Thyroid gland (tissue), 4 donors: Measurements from ENCODE around the gene NEK5. TPM values are rescaled to one million over a fixed set of nuclear protein-coding genes. Genes with fewer than 3 reads are reported as not detected.
A peak's percentile ranks its signal among the peaks of the same experiment; 100 is the strongest.

Source experiments
- DNase-seq, 2 donors: peaks; one replicate each; pipeline ENCODE4 v3.0.0-alpha.2; 2019
- H3K27ac ChIP-seq, 3 donors: fragments of 200-600 bp; sonication (generic); 1 replicate in 2 of 3; 2 replicates in 1 of 3; pipeline ENCODE4 v1.5.1; 2016 to 2019; ENCODE audit warnings: mild to moderate bottlenecking in 1 of 3, moderate library complexity in 1 of 3
- H3K27me3 ChIP-seq: fragments of 200-600 bp; sonication (generic); one replicate; pipeline ENCODE4 v1.5.1; 2019
- H3K36me3 ChIP-seq, 2 donors: fragments of 200-600 bp; sonication (generic); one replicate each; pipeline ENCODE4 v1.5.1; 2016 to 2019
- H3K4me1 ChIP-seq, 2 donors: fragments of 200-600 bp; sonication (generic); one replicate each; pipeline ENCODE4 v1.5.1; 2017 to 2019
- H3K4me3 ChIP-seq, 3 donors: fragments of 200-600 bp; sonication (generic); replicated peaks in 1 of 3; 1 replicate in 2 of 3; 2 replicates in 1 of 3; pipeline ENCODE4 v1.5.1; 2016; ENCODE audit warnings: mild to moderate bottlenecking in 1 of 3
- H3K9me3 ChIP-seq: fragments of 200-600 bp; sonication (generic); one replicate; pipeline ENCODE4 v1.5.1; 2017
- CTCF ChIP-seq, 6 experiments: fragments of 200-600 bp in 3 of 6; fragments of 450-650 bp in 3 of 6; sonication (generic) in 3 of 6; IDR thresholded peaks; one replicate each; pipeline ENCODE4 v1.5.1; 2016 to 2019; ENCODE audit warnings: antibody characterized with exemption in 6 of 6, mild to moderate bottlenecking in 2 of 6, inconsistent platforms in 1 of 6, moderate library complexity in 1 of 6
- POLR2A ChIP-seq, 2 donors: fragments of 450-650 bp; IDR thresholded peaks; one replicate each; pipeline ENCODE4 v1.6.1; 2017; ENCODE audit warnings: antibody characterized with exemption in 2 of 2, mild to moderate bottlenecking in 2 of 2, moderate library complexity in 1 of 2
- WGBS, 2 donors: methylation state at CpG; one replicate each; pipeline ENCODE4 v1.1.5; 2017; 5-methylcytosine and 5-hydroxymethylcytosine counted together
- intact Hi-C: fragments of 100-400 bp; cut with DNase I; formaldehyde crosslinking; loops from one replicate; pipeline ENCODE4 v1.15.1; 2023
- total RNA-seq, 4 donors: library from RNA; depleted of rRNA; stranded (reverse); fragments of >200 nt; gene quantifications; one replicate each; pipeline ENCODE4 v1.2.3, GENCODE V29; 2016

NEK5 gene
- total RNA-seq, 4 donors from 2014 or later = 0.13 to 0.73 (median 0.48) TPM

- TF ChIP-seq CTCF (IDR thresholded peaks at IDR 0.05) = no peak
- TF ChIP-seq POLR2A (IDR thresholded peaks at IDR 0.05) = no peak
- H3K4me1 ChIP-seq = no peaks in the 10 kb centered on the region
- H3K36me3 ChIP-seq = peaks cover 15 to 20% of the 10 kb centered on the region in 2 donors
- no peaks in the 10 kb centered on the region for H3K9me3 ChIP-seq
- H3K27me3 ChIP-seq = no peaks in the 10 kb centered on the region
- H3K4me3 ChIP-seq = no peak overlapping the region
- intact Hi-C loops = no loop called here
- DNase-seq = no peak
- WGBS, 2 donors = 93 to 94% methylated on average over 3 of the region's 3 CpGs
- no peak overlapping the region for H3K27ac ChIP-seq
These were observed 108.7 kb downstream of the NEK5 start for GRCh38 chr13:52020191-52020590.

GRCh38 chr13:52016296-52016695 is 112.6 kb downstream of the NEK5 start:
- Histone ChIP-seq H3K9me3 (no peaks in the 10 kb centered on the region), H3K27me3 (no peaks in the 10 kb centered on the region), H3K4me1 (peaks cover 0 to 8% of the 10 kb centered on the region in 2 donors), H3K36me3 (peaks cover 10 to 11% of the 10 kb centered on the region in 2 donors), H3K27ac (no peak overlapping the region), H3K4me3 (no peak overlapping the region)
- DNase-seq = no peak
- intact Hi-C loops = loop anchor here (10.0 kb wide), 1 partner anchor 201 kb away; no protein-coding TSS in a partner anchor
- TF ChIP-seq POLR2A (IDR thresholded peaks at IDR 0.05) (no peak), CTCF (IDR thresholded peaks at IDR 0.05) (no peak)
- WGBS, 2 donors = 97 to 98% methylated on average over 3 of the region's 3 CpGs

- no peak for DNase-seq
- 0 to 1% methylated on average over 8 of the region's 8 CpGs for WGBS, 2 donors
- H3K9me3 ChIP-seq = no peaks in the 10 kb centered on the region
- intact Hi-C loops = loop anchor here (10.0 kb wide), 1 partner anchor 198 kb away; no protein-coding TSS in a partner anchor
- no peaks in the 10 kb centered on the region for H3K27me3 ChIP-seq
- H3K36me3 ChIP-seq = no peaks in the 10 kb centered on the region
- H3K27ac ChIP-seq = peak overlapping the region in 1 of 3 donors; percentile 78
- TF ChIP-seq POLR2A (IDR thresholded peaks at IDR 0.05) (no peak), CTCF (IDR thresholded peaks at IDR 0.05) (no peak)
- peak overlapping the region; percentile 23 to 80 (median 74) for H3K4me3 ChIP-seq
- H3K4me1 ChIP-seq = peaks cover 7 to 15% of the 10 kb centered on the region in 2 donors
These were observed 116.4 kb downstream of the NEK5 start for GRCh38 chr13:52012512-52012836.

- no peaks in the 10 kb centered on the region for H3K9me3 ChIP-seq
- H3K4me1 ChIP-seq = peaks cover 7 to 15% of the 10 kb centered on the region in 2 donors
- H3K27ac ChIP-seq = peak within 1 kb of the TSS in 2 of 3 donors; percentile 34 to 78
- intact Hi-C loops = loop anchor here (10.0 kb wide), 1 partner anchor 197 kb away; no protein-coding TSS in a partner anchor
- H3K27me3 ChIP-seq = no peaks in the 10 kb centered on the region
- peak within 1 kb of the TSS; percentile 74 to 97 (median 80) for H3K4me3 ChIP-seq
- no peaks in the 10 kb centered on the region for H3K36me3 ChIP-seq
- TF ChIP-seq CTCF (IDR thresholded peaks at IDR 0.05) = peak in 1 of 6 experiments; percentile 2
- TF ChIP-seq POLR2A (IDR thresholded peaks at IDR 0.05) = peak in 1 of 2 donors; percentile 46
- DNase-seq = peak; percentile 100
- 0 to 2% methylated on average over 18 to 35 of the region's 82 CpGs for WGBS, 2 donors
These were observed 117.0 kb downstream of the NEK5 start, which contains the start of gene ALG11 for GRCh38 chr13:52011632-52012511. ALG11 (plus strand) TSS chr13:52012398; CDS start chr13:52012419, 21 bp downstream.
